SW 1271 (cell line): Measurements from ENCODE around the gene RFT1.

Experiments used
- DNase-seq, 2 experiments: peaks; one replicate each; lab custom pipeline; 2025; lab: John Stamatoyannopoulos, UW

RFT1 gene

GRCh38 chr3:53122933-53123305 lies 7.3 kb downstream of the RFT1 start:
- no peak for DNase-seq

GRCh38 chr3:53122255-53122932 lies 7.8 kb downstream of the RFT1 start:
- no peak for DNase-seq

- DNase-seq = no peak
Measured at GRCh38 chr3:53120336-53120735, 9.9 kb downstream of the RFT1 start.

- DNase-seq = no peak
Measured at GRCh38 chr3:53116956-53117355, 13.3 kb downstream of the RFT1 start.

- peak in 1 of 2 experiments; percentile 10 for DNase-seq
Measured at GRCh38 chr3:53114412-53115074, 15.7 kb downstream of the RFT1 start.

- DNase-seq = peak; percentile 15 to 51
Measured at GRCh38 chr3:53114011-53114400, 16.2 kb downstream of the RFT1 start.

- DNase-seq = no peak
Measured at GRCh38 chr3:53113293-53114010, 16.8 kb downstream of the RFT1 start.

GRCh38 chr3:53111822-53112221 lies 18.4 kb downstream of the RFT1 start:
- no peak for DNase-seq

GRCh38 chr3:53109891-53110771 lies 20.1 kb downstream of the RFT1 start:
- DNase-seq = peak in 1 of 2 experiments; percentile 3

- peak in 1 of 2 experiments; percentile 27 for DNase-seq
Measured at GRCh38 chr3:53109190-53109589, 21.0 kb downstream of the RFT1 start.

GRCh38 chr3:53104762-53105161 lies 25.5 kb downstream of the RFT1 start:
- DNase-seq = no peak

GRCh38 chr3:53103397-53104296 lies 26.6 kb downstream of the RFT1 start:
- no peak for DNase-seq

GRCh38 chr3:53102601-53103147 lies 27.6 kb downstream of the RFT1 start:
- no peak for DNase-seq

GRCh38 chr3:53101956-53102355 lies 28.3 kb downstream of the RFT1 start:
- no peak for DNase-seq

GRCh38 chr3:53100818-53101466 lies 29.3 kb downstream of the RFT1 start:
- no peak for DNase-seq

- DNase-seq = no peak
Measured at GRCh38 chr3:53097887-53098286, 32.3 kb downstream of the RFT1 start.

- DNase-seq = no peak
Measured at GRCh38 chr3:53092942-53093341, 37.3 kb downstream of the RFT1 start.

GRCh38 chr3:53092216-53092615 lies 38.0 kb downstream of the RFT1 start:
- DNase-seq = no peak

GRCh38 chr3:53091011-53091410 lies 39.2 kb downstream of the RFT1 start:
- DNase-seq = no peak

GRCh38 chr3:53089511-53089910 lies 40.7 kb downstream of the RFT1 start:
- DNase-seq = no peak
